K562 (cell line): Measurements from ENCODE around the gene ACTR3C. TPM values are rescaled to one million over a fixed set of nuclear protein-coding genes. Genes with fewer than 3 reads are reported as not detected.
A peak's percentile ranks its signal among the peaks of the same experiment; 100 is the strongest.

ENCODE experiments used
- ARNT ChIP-seq, 2 experiments: fragments of 450-650 bp; IDR thresholded peaks; 2 replicates each; pipeline ENCODE4 v1.6.1; 2016; ENCODE audit warnings: mild to moderate bottlenecking in 1 of 2
- BRD9 ChIP-seq: fragments of 450-650 bp; IDR thresholded peaks from 2 replicates; pipeline ENCODE4 v1.6.1; 2018; ENCODE audit warnings: low read depth; ENCODE audit not compliant: partially characterized antibody
- CXXC5 ChIP-seq: fragments of 250-450 bp; sonication (Bioruptor Pico); IDR thresholded peaks from 2 replicates; pipeline ENCODE4 v1.8.0; 2022; ENCODE audit warnings: inconsistent platforms, mild to moderate bottlenecking, moderate library complexity
- EHMT2 ChIP-seq: fragments of 450-650 bp; IDR thresholded peaks from 2 replicates; pipeline ENCODE4 v1.6.1; 2018; ENCODE audit warnings: antibody characterized with exemption
- EZH2 ChIP-seq: IDR thresholded peaks from 2 replicates; pipeline ENCODE4 v1.6.1; 2012; ENCODE audit warnings: low read depth, mild to moderate bottlenecking, inconsistent platforms, low read length, borderline replicate concordance
- HDGF ChIP-seq: fragments of 450-650 bp; IDR thresholded peaks from 2 replicates; pipeline ENCODE4 v1.6.1; 2016
- MTA2 ChIP-seq: fragments of 450-650 bp; IDR thresholded peaks from 2 replicates; pipeline ENCODE4 v1.6.1; 2016; ENCODE audit warnings: low read depth
- RAD21 ChIP-seq, 2 experiments: fragments of 250-450 bp in 1 of 2; fragments of 450-650 bp in 1 of 2; sonication (Bioruptor Pico) in 1 of 2; formaldehyde crosslinking in 1 of 2; IDR thresholded peaks in 1 of 2; conservative IDR thresholded peaks in 1 of 2; 2 replicates each; pipeline versions ENCODE4 v1.4.0 to v1.8.0; 2020 to 2022; ENCODE audit warnings: mild to moderate bottlenecking in 2 of 2, moderate library complexity in 1 of 2
- RBM22 ChIP-seq: fragments of 200-400 bp; formaldehyde crosslinking; IDR thresholded peaks from 2 replicates; pipeline ENCODE4 v1.6.1; 2018; ENCODE audit warnings: low read length, low read depth; ENCODE audit not compliant: poor library complexity, severe bottlenecking
- ZFPM2 ChIP-seq: fragments of 250-450 bp; sonication (Bioruptor Pico); IDR thresholded peaks from 2 replicates; pipeline ENCODE4 v1.5.1; 2022; ENCODE audit warnings: mild to moderate bottlenecking
- polyA plus RNA-seq, 8 experiments: library from polyadenylated mRNA; depleted of rRNA in 4 of 8; stranded (reverse) in 5 of 8; unstranded in 3 of 8; fragments of >200 nt; fragmentation: Nextera tagmentation in 2 of 8; fragmentation: Illumina TruSeq in 1 of 8; extraction: Ambion mirVana in 2 of 8; extraction: Trizol in 1 of 8; gene quantifications; 2 replicates each; pipeline versions ENCODE4 v1.2.1 to v1.2.3, GENCODE V29; 2011 to 2014; ENCODE audit warnings: inconsistent platforms in 1 of 8, missing spikeins in 1 of 8
- total RNA-seq, 7 experiments: library from RNA; depleted of rRNA in 6 of 7; stranded (reverse); fragments of >200 nt in 6 of 7; fragmentation: Illumina TruSeq in 2 of 7; extraction: Trizol in 2 of 7; gene quantifications; 2 replicates each; pipeline versions ENCODE4 v1.2.1 to v1.2.3, GENCODE V29; 2011 to 2021; ENCODE audit warnings: low replicate concordance in 1 of 7
- TF ChIP-seq, protein P1 (sequence below): fragments of 450-650 bp; IDR thresholded peaks from 2 replicates; pipeline ENCODE4 v1.6.1; 2016; ENCODE audit warnings: borderline replicate concordance
- TF ChIP-seq, protein P2 (sequence below): fragments of 250-450 bp; sonication (Bioruptor Pico); IDR thresholded peaks from 2 replicates; pipeline ENCODE4 v1.5.0; 2020; ENCODE audit warnings: mild to moderate bottlenecking, borderline replicate concordance
- TF ChIP-seq, protein P3 (sequence below): fragments of 450-650 bp; IDR thresholded peaks from 2 replicates; pipeline ENCODE4 v1.6.1; 2017; ENCODE audit warnings: mild to moderate bottlenecking, moderate library complexity
- TF ChIP-seq, protein P4 (sequence below), 2 experiments: fragments of 200-800 bp in 1 of 2; sonication (Bioruptor generic) in 1 of 2; sonication (generic) in 1 of 2; formaldehyde crosslinking in 1 of 2; IDR thresholded peaks in 1 of 2; conservative IDR thresholded peaks in 1 of 2; 2 replicates each; pipeline versions ENCODE4 v1.5.0 to v1.6.1; 2016 to 2020; ENCODE audit warnings: missing compliant biosample characterization in 1 of 2, missing genetic modification characterization in 1 of 2, missing genetic modification reagents in 1 of 2
- TF ChIP-seq, protein P5 (sequence below): fragments of 450-650 bp; IDR thresholded peaks from 2 replicates; pipeline ENCODE4 v1.6.1; 2017; ENCODE audit warnings: antibody characterized with exemption, mild to moderate bottlenecking

The ACTR3C gene
- total and polyA plus RNA-seq, 9 of the 15 experiments (the other 6 are each of a cell fraction or from before 2014, with no cell fraction given), result 9.0 to 35.4 (median 13.3) TPM

DNA sequence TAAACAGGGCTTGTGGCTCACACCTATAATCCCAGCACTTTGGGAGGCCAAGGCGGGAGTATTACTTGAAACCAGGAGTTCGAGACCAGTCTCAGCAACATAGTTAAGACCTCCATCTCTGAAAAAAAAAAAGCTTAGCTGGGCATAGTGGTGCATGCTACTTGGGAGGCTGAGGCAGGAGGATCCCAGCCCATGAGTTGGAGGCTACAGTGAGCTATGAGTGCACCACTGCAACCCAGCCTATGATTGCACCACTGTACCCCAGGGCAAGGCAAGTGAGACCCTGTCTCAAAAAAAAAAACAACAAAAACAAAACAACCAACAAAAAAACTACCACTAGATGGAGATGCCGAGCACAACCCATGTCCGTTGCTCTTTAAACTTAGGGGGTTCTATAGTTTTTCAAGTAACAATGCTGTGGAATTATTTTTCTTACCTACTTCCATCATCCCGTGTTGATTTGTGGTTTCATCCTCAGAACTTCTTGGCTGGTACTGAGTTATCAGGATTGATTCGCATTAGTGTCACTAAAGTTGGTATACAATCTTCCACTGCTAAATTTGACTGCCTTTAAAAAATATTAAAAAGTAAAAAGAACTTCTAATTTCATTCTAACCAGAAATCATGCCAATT lies 33.0 kb upstream of the ACTR3C start (continued):
- TF ChIP-seq BRD9, result peak; percentile 61
- TF ChIP-seq, protein P1, sequence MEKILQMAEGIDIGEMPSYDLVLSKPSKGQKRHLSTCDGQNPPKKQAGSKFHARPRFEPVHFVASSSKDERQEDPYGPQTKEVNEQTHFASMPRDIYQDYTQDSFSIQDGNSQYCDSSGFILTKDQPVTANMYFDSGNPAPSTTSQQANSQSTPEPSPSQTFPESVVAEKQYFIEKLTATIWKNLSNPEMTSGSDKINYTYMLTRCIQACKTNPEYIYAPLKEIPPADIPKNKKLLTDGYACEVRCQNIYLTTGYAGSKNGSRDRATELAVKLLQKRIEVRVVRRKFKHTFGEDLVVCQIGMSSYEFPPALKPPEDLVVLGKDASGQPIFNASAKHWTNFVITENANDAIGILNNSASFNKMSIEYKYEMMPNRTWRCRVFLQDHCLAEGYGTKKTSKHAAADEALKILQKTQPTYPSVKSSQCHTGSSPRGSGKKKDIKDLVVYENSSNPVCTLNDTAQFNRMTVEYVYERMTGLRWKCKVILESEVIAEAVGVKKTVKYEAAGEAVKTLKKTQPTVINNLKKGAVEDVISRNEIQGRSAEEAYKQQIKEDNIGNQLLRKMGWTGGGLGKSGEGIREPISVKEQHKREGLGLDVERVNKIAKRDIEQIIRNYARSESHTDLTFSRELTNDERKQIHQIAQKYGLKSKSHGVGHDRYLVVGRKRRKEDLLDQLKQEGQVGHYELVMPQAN, result peak; percentile 31; the same call in 1 of the 2 replicates
- TF ChIP-seq, protein P2, sequence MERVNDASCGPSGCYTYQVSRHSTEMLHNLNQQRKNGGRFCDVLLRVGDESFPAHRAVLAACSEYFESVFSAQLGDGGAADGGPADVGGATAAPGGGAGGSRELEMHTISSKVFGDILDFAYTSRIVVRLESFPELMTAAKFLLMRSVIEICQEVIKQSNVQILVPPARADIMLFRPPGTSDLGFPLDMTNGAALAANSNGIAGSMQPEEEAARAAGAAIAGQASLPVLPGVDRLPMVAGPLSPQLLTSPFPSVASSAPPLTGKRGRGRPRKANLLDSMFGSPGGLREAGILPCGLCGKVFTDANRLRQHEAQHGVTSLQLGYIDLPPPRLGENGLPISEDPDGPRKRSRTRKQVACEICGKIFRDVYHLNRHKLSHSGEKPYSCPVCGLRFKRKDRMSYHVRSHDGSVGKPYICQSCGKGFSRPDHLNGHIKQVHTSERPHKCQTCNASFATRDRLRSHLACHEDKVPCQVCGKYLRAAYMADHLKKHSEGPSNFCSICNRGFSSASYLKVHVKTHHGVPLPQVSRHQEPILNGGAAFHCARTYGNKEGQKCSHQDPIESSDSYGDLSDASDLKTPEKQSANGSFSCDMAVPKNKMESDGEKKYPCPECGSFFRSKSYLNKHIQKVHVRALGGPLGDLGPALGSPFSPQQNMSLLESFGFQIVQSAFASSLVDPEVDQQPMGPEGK (CRISPR knock-in tag), result 0 out of 2 replicates have a peak, but pooled peaks have one; percentile 24
- TF ChIP-seq EZH2, result no peak
- TF ChIP-seq, protein P3, sequence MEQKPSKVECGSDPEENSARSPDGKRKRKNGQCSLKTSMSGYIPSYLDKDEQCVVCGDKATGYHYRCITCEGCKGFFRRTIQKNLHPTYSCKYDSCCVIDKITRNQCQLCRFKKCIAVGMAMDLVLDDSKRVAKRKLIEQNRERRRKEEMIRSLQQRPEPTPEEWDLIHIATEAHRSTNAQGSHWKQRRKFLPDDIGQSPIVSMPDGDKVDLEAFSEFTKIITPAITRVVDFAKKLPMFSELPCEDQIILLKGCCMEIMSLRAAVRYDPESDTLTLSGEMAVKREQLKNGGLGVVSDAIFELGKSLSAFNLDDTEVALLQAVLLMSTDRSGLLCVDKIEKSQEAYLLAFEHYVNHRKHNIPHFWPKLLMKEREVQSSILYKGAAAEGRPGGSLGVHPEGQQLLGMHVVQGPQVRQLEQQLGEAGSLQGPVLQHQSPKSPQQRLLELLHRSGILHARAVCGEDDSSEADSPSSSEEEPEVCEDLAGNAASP, result no peak
- 0 out of 2 replicates have a peak, but pooled peaks have one; percentile 24 for TF ChIP-seq EHMT2
- peak; percentile 55 to 66 for TF ChIP-seq RAD21 (CRISPR knock-in tag; conservative IDR thresholded peaks at IDR 0.05 in 1 of 2, IDR thresholded peaks at IDR 0.05 in 1 of 2)
- TF ChIP-seq ZFPM2, result no peak
- no peak for TF ChIP-seq MTA2
- peak in 1 of 2 experiments; percentile 86; a peak in 2 of 4 replicates for TF ChIP-seq ARNT (IDR thresholded peaks at IDR 0.05)
- 0 out of 2 replicates have a peak, but pooled peaks have one; percentile 6 for TF ChIP-seq CXXC5 (CRISPR knock-in tag)
- TF ChIP-seq, protein P4, sequence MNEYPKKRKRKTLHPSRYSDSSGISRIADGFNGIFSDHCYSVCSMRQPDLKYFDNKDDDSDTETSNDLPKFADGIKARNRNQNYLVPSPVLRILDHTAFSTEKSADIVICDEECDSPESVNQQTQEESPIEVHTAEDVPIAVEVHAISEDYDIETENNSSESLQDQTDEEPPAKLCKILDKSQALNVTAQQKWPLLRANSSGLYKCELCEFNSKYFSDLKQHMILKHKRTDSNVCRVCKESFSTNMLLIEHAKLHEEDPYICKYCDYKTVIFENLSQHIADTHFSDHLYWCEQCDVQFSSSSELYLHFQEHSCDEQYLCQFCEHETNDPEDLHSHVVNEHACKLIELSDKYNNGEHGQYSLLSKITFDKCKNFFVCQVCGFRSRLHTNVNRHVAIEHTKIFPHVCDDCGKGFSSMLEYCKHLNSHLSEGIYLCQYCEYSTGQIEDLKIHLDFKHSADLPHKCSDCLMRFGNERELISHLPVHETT (CRISPR knock-in tag; conservative IDR thresholded peaks at IDR 0.05 in 1 of 2, IDR thresholded peaks at IDR 0.05 in 1 of 2), result no peak
- peak; percentile 43; the same call in 1 of the 2 replicates for TF ChIP-seq HDGF
- TF ChIP-seq, protein P5, sequence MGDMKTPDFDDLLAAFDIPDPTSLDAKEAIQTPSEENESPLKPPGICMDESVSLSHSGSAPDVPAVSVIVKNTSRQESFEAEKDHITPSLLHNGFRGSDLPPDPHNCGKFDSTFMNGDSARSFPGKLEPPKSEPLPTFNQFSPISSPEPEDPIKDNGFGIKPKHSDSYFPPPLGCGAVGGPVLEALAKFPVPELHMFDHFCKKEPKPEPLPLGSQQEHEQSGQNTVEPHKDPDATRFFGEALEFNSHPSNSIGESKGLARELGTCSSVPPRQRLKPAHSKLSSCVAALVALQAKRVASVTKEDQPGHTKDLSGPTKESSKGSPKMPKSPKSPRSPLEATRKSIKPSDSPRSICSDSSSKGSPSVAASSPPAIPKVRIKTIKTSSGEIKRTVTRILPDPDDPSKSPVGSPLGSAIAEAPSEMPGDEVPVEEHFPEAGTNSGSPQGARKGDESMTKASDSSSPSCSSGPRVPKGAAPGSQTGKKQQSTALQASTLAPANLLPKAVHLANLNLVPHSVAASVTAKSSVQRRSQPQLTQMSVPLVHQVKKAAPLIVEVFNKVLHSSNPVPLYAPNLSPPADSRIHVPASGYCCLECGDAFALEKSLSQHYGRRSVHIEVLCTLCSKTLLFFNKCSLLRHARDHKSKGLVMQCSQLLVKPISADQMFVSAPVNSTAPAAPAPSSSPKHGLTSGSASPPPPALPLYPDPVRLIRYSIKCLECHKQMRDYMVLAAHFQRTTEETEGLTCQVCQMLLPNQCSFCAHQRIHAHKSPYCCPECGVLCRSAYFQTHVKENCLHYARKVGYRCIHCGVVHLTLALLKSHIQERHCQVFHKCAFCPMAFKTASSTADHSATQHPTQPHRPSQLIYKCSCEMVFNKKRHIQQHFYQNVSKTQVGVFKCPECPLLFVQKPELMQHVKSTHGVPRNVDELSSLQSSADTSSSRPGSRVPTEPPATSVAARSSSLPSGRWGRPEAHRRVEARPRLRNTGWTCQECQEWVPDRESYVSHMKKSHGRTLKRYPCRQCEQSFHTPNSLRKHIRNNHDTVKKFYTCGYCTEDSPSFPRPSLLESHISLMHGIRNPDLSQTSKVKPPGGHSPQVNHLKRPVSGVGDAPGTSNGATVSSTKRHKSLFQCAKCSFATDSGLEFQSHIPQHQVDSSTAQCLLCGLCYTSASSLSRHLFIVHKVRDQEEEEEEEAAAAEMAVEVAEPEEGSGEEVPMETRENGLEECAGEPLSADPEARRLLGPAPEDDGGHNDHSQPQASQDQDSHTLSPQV, result peak; percentile 17; the same call in 1 of the 2 replicates
- TF ChIP-seq RBM22, result no peak
